HG03432 (cell line): ENCODE data around the gene CAPN9.
"Not testable (repeated sequence)": the region's sequence is repeated elsewhere in the genome, so short reads cannot be mapped to it uniquely, and the experiment has no call there.

Experiments used
- ATAC-seq: cut with Tn5 transposase; IDR thresholded peaks from one replicate; pipeline ENCODE4 v1.9.1; 2021; ENCODE audit warnings: mild to moderate bottlenecking, moderate library complexity; ENCODE audit not compliant: unreplicated experiment

The CAPN9 gene

GRCh38 chr1:230709619-230710542 is 37.3 kb upstream of the CAPN9 start:
- no peak for ATAC-seq

GRCh38 chr1:230710543-230710904 is 36.7 kb upstream of the CAPN9 start:
- ATAC-seq: no peak

GRCh38 chr1:230711245-230711644 is 35.9 kb upstream of the CAPN9 start:
- no peak for ATAC-seq

- no peak for ATAC-seq
Measured at GRCh38 chr1:230712470-230712942, 34.7 kb upstream of the CAPN9 start.

GRCh38 chr1:230713138-230713537 is 34.0 kb upstream of the CAPN9 start:
- no peak for ATAC-seq

GRCh38 chr1:230713547-230713914 is 33.7 kb upstream of the CAPN9 start:
- no peak for ATAC-seq

- no peak for ATAC-seq
Measured at GRCh38 chr1:230713915-230714764, 33.0 kb upstream of the CAPN9 start, which contains the start of gene AGT. TSS of gene AGT (minus strand) at chr1:230714122. CDS start at chr1:230710823, 3,299 bp downstream.

- no peak for ATAC-seq
Measured at GRCh38 chr1:230715510-230715909, 31.7 kb upstream of the CAPN9 start.

- not testable (repeated sequence) for ATAC-seq
Measured at GRCh38 chr1:230716453-230716852, 30.7 kb upstream of the CAPN9 start.

- ATAC-seq: no peak
Measured at GRCh38 chr1:230717251-230717650, 29.9 kb upstream of the CAPN9 start.

GRCh38 chr1:230721849-230722522 is 25.2 kb upstream of the CAPN9 start:
- not testable (repeated sequence) for ATAC-seq

GRCh38 chr1:230725256-230726012 is 21.8 kb upstream of the CAPN9 start:
- ATAC-seq: no peak

- no peak for ATAC-seq
Measured at GRCh38 chr1:230728710-230729392, 18.3 kb upstream of the CAPN9 start.

- ATAC-seq: no peak
Measured at GRCh38 chr1:230730977-230731376, 16.2 kb upstream of the CAPN9 start.

- no peak for ATAC-seq
Measured at GRCh38 chr1:230735447-230735846, 11.7 kb upstream of the CAPN9 start.

GRCh38 chr1:230737622-230738262 is 9.4 kb upstream of the CAPN9 start:
- ATAC-seq: no peak

GRCh38 chr1:230739564-230740290 is 7.5 kb upstream of the CAPN9 start:
- ATAC-seq: no peak

- no peak for ATAC-seq
Measured at GRCh38 chr1:230743899-230744298, 3.3 kb upstream of the CAPN9 start.

GRCh38 chr1:230744382-230744781 is 2.8 kb upstream of the CAPN9 start:
- ATAC-seq: no peak
